ENCODE measurements around the gene ADCK2.

DNA sequence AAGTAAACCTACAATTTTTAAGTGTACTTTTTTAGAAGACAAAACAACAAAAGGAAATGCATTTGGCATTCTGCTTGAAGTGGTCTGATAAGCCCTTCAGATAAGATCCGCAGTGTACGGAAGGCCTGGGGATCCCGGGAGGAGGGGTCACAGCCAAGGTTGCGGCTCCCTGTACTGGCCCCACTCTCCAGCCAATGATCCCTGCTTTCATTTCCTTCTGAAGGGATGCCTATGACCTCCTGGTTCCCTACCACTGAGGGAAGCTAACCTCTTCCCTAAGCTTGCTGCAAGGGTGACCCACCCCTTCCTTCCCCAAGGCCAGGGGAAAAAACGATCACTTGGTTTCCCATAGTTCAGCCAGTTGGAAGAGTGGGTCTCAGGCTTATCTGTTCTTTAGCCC, 37.4 kb upstream of the ADCK2 start:
- TF ChIP-seq POLR2A (IDR thresholded peaks at IDR 0.05; ENCODE audit: low read depth, low read length) (no peak), TAF1 (IDR thresholded peaks at IDR 0.05; ENCODE audit: low read depth, low read length) (no peak), POLR2AphosphoS5 (IDR thresholded peaks at IDR 0.05; ENCODE audit: low read depth, low read length) (no peak), SPI1 (IDR thresholded peaks at IDR 0.05; ENCODE audit: low read depth, low read length) (no peak), PAX5 (IDR thresholded peaks at IDR 0.05; ENCODE audit: insufficient read depth, low read length, severe bottlenecking) (no peak)

Data from GM12891 (cell line).